GM12865 (cell line): ENCODE results near the gene ANXA10.

Experiments used
- DNase-seq: peaks from one replicate; pipeline ENCODE4 v3.0.0; 2010; ENCODE audit warnings: low read depth
- H3K4me3 ChIP-seq: 2 replicates; pipeline ENCODE4 v1.5.1; 2011; ENCODE audit warnings: mild to moderate bottlenecking, low read depth, low read length, control low read depth
- TF ChIP-seq, protein P1 (sequence below): IDR thresholded peaks from 2 replicates; pipeline ENCODE4 v1.5.1; 2011; ENCODE audit warnings: low read length, control low read depth, low read depth, inconsistent platforms; ENCODE audit not compliant: insufficient read depth; ENCODE audit errors: missing control alignments

Gene ANXA10

DNA sequence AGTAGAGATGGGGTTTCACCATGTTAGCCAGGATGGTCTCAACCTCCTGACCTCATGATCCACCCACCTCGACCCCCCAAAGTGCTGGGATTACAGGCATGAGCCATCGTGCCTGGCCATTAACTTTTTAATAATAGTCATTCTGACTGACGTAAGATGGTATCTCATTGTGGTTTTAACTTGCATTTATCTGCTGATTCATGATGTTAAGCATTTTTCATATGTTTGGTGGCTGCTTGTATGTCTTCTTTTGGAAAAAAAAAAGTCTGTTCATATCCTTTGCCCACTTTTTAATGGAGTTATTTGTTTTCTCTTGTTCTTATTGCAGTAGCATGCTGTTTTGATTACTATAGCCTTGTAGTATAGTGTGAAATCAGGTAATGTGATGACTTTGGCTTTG lies 45.8 kb downstream of the ANXA10 start:
- no peak overlapping the region for H3K4me3 ChIP-seq
- no peak for DNase-seq
- TF ChIP-seq, protein P1, sequence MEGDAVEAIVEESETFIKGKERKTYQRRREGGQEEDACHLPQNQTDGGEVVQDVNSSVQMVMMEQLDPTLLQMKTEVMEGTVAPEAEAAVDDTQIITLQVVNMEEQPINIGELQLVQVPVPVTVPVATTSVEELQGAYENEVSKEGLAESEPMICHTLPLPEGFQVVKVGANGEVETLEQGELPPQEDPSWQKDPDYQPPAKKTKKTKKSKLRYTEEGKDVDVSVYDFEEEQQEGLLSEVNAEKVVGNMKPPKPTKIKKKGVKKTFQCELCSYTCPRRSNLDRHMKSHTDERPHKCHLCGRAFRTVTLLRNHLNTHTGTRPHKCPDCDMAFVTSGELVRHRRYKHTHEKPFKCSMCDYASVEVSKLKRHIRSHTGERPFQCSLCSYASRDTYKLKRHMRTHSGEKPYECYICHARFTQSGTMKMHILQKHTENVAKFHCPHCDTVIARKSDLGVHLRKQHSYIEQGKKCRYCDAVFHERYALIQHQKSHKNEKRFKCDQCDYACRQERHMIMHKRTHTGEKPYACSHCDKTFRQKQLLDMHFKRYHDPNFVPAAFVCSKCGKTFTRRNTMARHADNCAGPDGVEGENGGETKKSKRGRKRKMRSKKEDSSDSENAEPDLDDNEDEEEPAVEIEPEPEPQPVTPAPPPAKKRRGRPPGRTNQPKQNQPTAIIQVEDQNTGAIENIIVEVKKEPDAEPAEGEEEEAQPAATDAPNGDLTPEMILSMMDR: no peak

- no peak overlapping the region for H3K4me3 ChIP-seq
- no peak for DNase-seq
- TF ChIP-seq, protein P1: no peak
Measured at GRCh38 chr4:168139336-168139735, 47.0 kb downstream of the ANXA10 start.

GRCh38 chr4:168141733-168142132 lies 49.4 kb downstream of the ANXA10 start:
- TF ChIP-seq, protein P1: no peak
- no peak overlapping the region for H3K4me3 ChIP-seq
- DNase-seq: no peak

DNA sequence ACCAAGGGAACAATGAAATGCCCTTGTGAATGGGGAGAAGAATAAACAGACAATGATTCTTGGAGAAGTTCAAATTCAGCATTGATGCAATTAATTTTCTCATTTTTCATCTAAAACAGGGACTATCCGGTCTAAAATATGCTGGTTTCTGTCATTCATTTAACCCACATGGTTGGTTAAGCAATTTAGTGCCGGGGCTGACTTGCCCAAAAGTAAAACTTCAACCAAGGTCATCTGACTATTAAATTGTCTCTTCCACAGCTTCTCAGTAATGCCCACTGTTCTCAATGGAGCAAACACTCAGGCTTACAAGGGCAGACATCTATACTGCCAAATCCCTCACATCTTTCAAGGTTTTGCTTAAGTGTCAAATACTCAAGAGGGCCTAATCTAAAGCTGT lies 51.3 kb downstream of the ANXA10 start:
- no peak overlapping the region for H3K4me3 ChIP-seq
- TF ChIP-seq, protein P1: no peak
- no peak for DNase-seq

GRCh38 chr4:168150420-168151050 lies 58.2 kb downstream of the ANXA10 start:
- no peak for DNase-seq
- TF ChIP-seq, protein P1: no peak

GRCh38 chr4:168151327-168151726 lies 59.0 kb downstream of the ANXA10 start:
- no peak for DNase-seq
- H3K4me3 ChIP-seq: no peak overlapping the region
- TF ChIP-seq, protein P1: no peak

More at GRCh38 chr4:168150420-168151050, 58.2 kb downstream of the ANXA10 start:
- no peak overlapping the region for H3K4me3 ChIP-seq
